Fibroblast of the conjunctiva (primary cell): ENCODE results near the gene PARVA.

ENCODE experiments used
- DNase-seq: peaks from one replicate; pipeline ENCODE4 v3.0.0-alpha.2; 2010; ENCODE audit warnings: low read depth

PARVA gene

DNA sequence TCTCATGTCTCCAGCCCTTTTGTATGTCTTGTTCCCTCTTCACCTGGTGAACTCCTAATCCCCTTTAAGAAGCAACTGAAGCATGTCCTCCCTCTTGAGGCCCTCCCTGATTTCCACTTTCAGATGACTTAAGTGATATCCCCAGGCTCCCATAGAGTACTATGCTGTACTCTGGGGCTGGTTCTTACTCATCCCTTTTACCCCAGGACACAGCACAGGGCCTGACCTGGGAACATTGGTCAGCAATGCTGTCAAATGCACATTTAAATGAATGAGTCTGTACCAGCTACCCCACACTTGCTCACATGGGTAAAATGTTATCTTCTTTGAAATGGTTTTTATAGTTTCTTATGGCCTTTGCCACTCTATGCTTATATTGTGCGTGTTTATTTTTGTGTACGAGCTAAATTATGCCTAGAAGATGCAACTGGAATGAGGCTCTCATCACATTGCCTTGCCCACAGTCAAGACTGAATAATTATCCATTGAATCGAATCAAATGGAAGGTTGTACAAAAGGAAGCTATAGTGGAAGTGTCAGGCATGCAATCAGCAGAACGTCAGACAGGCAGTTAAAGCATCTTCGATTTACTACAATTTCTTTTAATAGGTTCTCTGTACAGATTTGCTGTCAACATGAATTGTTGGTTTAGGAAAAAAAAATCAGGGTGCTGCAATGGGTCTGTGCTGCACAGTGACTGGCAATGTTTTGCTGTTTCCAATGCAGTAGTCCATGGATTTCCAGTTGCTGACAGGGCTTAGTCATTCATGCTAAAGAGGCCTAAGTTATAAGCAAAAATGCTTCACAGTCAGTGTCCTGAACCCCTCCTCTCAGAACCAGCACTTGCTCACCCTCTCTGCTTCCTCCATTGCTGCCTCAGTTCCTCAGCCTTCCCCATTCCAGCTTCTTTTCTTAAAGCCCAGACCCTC lies 79.5 kb downstream of the PARVA start:
- DNase-seq, result peak; percentile 47

- no peak for DNase-seq
These were observed 80.7 kb downstream of the PARVA start for GRCh38 chr11:12458042-12458441.

GRCh38 chr11:12459374-12459773 lies 82.0 kb downstream of the PARVA start:
- DNase-seq, result no peak

GRCh38 chr11:12459865-12460444 lies 82.6 kb downstream of the PARVA start:
- DNase-seq, result no peak

DNA sequence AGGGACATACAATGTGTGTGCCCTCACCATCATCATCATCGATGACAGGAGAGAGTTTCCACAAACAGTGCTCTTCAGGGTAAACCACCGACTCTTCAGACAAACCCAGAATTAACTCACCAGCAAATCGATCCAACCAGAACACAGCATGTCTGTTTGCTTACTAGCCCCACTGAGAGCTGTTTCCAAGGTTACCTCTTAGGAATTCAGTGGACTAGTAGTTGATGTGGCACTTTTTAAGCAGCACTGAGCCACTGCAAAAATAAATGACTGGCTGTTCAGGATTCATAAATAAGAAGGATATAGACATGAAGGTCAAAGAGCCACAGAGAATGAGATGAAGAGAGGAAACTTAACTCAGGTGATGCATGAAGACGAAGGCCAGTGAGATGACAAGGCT lies 83.1 kb downstream of the PARVA start:
- no peak for DNase-seq

GRCh38 chr11:12461516-12461915 lies 84.1 kb downstream of the PARVA start:
- no peak for DNase-seq

GRCh38 chr11:12464303-12464702 lies 86.9 kb downstream of the PARVA start:
- DNase-seq, result no peak

GRCh38 chr11:12465332-12465731 lies 88.0 kb downstream of the PARVA start:
- DNase-seq, result no peak

DNA sequence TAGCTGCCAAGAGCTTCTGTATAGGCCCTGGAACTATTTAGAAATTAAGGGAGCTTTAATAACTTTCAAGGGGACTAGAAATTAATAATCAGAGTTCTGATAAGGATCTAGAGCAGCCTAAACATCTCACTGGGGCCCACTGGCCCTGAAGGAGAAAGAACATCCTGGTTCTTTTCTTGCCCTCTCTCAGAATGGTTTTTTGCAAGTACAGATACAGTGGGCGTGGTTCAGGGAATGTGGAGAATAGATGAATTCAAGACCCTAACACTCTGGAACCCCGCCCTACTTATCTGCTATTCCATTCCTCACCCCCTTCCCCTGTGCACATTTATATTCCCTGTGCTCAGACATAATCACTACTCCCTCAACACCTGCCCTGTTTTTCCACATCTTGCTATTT lies 90.2 kb downstream of the PARVA start:
- DNase-seq, result no peak

DNA sequence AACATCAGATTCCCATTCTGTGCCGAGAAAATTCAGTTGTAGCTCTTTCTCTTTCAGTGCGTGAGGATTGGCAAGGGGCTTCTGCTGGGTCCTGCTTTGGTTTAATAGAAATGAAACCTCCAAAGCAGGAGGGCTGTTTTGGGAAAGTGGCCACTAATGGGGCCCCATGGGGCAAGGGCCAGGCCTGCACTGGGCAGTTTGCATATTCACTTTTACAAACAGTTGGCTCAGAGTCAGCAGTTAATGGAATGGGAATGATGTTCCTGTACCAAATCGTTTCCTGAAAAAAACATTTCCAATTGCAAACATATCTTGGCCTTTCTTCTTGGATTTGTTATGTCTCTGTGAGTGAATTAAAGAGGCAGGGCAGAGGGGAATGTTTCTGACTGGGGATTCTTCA lies 92.1 kb downstream of the PARVA start:
- DNase-seq, result no peak

DNA sequence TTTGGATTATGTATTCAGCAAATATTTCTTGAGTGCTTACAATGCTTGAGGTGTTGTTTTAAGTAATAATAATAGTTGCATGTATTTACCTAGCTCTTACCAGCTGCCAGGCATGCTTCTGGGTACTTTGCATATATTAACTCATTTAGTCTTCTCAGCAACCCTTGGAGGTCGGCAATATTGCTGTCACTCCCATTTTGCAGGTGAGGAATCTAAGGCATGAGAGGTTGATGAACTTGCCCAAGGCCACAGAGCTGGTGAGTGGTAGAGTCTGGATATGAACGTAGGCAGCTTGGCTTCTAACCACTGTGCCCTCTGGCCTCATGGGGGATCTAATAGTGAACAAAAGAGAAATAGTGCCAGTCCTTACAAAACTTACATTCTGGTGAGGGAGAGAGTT lies 92.9 kb downstream of the PARVA start:
- DNase-seq, result no peak

DNA sequence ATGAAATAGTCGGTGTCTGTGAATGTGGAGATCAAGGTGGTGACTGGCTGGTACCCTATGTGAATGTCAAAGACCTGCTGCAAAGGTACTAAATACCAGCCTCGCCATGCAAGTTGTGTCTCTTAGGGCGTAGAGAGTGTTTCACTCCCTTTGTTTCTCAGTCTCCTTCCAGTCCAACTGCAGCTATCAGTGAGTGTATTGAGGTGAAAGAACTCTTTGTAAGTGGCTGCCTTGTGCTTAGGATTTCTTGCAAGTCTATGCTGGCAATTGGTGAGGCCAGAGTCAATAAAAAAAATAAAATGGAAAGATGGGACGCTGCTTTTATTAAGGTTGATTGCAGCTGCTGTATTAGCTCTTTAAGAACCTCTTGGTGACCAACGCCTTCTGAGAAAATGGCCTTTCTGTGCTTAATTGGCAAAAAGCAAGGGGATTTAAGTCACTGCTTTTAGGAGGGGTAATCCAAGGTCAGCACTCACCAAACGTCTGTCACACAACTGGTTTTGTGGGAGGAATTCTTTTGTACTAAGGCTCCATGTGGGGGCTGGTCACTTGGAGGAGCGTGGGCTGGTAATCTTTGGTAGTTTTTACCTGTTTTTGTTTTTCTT lies 95.1 kb downstream of the PARVA start:
- DNase-seq, result no peak

- no peak for DNase-seq
These were observed 96.0 kb downstream of the PARVA start for GRCh38 chr11:12473381-12473780.

DNA sequence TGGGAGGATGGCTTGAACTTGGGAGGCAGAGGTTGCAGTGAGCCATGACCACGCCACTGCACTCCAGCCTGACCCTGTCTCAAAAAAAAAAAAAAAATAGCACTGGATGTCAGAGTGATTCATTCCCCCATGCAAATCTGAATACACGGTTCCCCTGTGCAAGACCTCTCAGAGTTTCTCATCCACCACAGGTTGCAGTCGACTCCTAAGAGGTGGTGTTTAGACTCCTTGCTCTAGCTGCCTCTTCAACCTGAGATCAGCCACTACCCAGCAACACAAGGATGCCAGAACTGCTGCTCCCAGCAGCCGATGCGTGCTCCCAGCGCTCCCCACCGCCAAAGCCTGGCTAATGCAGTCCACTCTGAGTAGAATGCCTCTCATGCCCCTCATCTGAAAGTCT lies 97.5 kb downstream of the PARVA start:
- no peak for DNase-seq

DNA sequence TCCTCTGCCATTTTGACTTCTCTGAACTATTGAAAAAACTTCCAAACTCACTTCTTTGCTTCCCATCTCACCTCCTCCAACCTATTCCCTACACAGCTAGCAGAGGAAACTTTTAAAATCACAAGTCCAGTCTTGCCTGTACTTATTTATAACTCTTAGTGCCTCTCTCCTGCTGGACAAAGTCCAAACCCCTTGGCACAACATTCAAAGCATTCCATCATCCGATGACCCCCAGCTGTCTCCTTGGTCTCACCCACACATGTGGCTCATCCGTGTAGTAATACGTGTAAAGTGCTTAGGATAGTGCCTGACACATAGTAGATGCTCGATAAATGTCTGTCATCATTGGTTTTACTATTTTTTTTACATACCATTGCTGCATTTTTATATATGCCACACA lies 101.4 kb downstream of the PARVA start:
- no peak for DNase-seq

DNA sequence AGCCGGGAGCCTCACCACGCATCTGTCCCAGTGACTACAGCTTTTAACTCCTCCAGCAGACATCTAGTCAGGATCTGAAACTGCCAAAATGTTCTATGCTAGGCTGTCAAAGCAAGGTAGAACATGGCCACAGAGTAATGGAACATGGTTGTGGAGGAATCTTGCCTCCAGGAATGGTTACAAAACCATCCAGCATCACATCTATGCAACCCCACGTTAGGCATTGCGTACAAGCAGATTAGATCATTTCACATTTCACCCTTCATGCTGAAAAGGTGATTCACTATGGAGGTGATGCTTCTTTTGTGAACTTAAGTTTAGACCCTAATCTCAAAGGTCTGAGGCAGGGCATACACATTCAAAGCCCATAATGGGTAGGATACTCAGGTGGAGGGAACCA lies 103.0 kb downstream of the PARVA start:
- no peak for DNase-seq

GRCh38 chr11:12482839-12483238 lies 105.5 kb downstream of the PARVA start:
- DNase-seq, result no peak

- no peak for DNase-seq
These were observed 106.2 kb downstream of the PARVA start for GRCh38 chr11:12483604-12484003.

GRCh38 chr11:12485328-12485727 lies 108.0 kb downstream of the PARVA start:
- no peak for DNase-seq

GRCh38 chr11:12489246-12489772 lies 111.9 kb downstream of the PARVA start:
- no peak for DNase-seq

- peak; percentile 59 for DNase-seq
These were observed 117.3 kb downstream of the PARVA start for GRCh38 chr11:12494699-12495098.

GRCh38 chr11:12496181-12497025 lies 119.0 kb downstream of the PARVA start:
- DNase-seq, result no peak
